Kidney epithelial cell (primary cell): ENCODE measurements around the gene CYTH2. TPM values are rescaled to one million over a fixed set of nuclear protein-coding genes. Genes with fewer than 3 reads are reported as not detected.

Experiments
- DNase-seq: peaks from one replicate; pipeline ENCODE4 v3.0.0-alpha.2; 2010; ENCODE audit warnings: low read depth
- H3K27me3 ChIP-seq: 2 replicates; pipeline ENCODE4 v1.6.0; 2011; ENCODE audit warnings: low read length; ENCODE audit not compliant: control insufficient read depth, insufficient read depth
- H3K36me3 ChIP-seq: 2 replicates; pipeline ENCODE4 v1.5.1; 2011; ENCODE audit warnings: low read length; ENCODE audit not compliant: control insufficient read depth, insufficient read depth
- H3K4me3 ChIP-seq: 2 replicates; pipeline ENCODE4 v1.5.1; 2011; ENCODE audit warnings: low read depth, mild to moderate bottlenecking, control low read depth, low read length
- total RNA-seq: library from RNA; depleted of rRNA; stranded (reverse); fragments of >200 nt; gene quantifications from 2 replicates; pipeline ENCODE4 v1.2.3, GENCODE V29; 2015
- TF ChIP-seq, protein P1 (sequence below): IDR thresholded peaks from 2 replicates; pipeline ENCODE4 v1.5.1; 2011; ENCODE audit warnings: mild to moderate bottlenecking, moderate library complexity, low read length, control low read depth, inconsistent platforms; ENCODE audit not compliant: insufficient read depth, poor library complexity, severe bottlenecking

The CYTH2 gene, protein sequence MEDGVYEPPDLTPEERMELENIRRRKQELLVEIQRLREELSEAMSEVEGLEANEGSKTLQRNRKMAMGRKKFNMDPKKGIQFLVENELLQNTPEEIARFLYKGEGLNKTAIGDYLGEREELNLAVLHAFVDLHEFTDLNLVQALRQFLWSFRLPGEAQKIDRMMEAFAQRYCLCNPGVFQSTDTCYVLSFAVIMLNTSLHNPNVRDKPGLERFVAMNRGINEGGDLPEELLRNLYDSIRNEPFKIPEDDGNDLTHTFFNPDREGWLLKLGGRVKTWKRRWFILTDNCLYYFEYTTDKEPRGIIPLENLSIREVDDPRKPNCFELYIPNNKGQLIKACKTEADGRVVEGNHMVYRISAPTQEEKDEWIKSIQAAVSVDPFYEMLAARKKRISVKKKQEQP
- 73.0 and 77.3 TPM in 2 replicates for total RNA-seq

GRCh38 chr19:48469289-48469881, at the start of gene CYTH2:
TSS of gene CYTH2 (plus strand) at chr19:48469369. CDS start at chr19:48469508, 139 bp downstream.
- DNase-seq, result no peak

DNA sequence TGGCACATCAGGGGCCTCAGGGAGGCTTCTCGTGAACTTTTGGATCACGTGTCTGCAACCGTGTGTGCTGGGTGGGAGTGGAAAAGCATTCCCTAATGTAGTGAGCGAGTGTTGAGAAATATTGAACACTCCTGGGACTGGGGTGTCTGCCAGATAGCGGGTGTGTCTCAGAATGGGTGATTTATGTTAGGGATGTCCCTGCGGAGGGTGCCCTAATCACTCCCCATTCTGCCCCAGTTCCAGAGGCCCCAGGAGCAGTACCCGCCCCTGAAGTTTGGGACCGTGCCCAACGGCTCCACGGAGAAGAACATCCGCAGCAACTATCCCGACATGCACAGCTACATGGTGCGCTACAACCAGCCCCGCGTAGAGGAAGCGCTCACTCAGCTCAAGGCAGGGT, 47.6 kb upstream of the CYTH2 start:
- TF ChIP-seq, protein P1, sequence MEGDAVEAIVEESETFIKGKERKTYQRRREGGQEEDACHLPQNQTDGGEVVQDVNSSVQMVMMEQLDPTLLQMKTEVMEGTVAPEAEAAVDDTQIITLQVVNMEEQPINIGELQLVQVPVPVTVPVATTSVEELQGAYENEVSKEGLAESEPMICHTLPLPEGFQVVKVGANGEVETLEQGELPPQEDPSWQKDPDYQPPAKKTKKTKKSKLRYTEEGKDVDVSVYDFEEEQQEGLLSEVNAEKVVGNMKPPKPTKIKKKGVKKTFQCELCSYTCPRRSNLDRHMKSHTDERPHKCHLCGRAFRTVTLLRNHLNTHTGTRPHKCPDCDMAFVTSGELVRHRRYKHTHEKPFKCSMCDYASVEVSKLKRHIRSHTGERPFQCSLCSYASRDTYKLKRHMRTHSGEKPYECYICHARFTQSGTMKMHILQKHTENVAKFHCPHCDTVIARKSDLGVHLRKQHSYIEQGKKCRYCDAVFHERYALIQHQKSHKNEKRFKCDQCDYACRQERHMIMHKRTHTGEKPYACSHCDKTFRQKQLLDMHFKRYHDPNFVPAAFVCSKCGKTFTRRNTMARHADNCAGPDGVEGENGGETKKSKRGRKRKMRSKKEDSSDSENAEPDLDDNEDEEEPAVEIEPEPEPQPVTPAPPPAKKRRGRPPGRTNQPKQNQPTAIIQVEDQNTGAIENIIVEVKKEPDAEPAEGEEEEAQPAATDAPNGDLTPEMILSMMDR, result no peak
- Histone ChIP-seq H3K4me3 (no peak overlapping the region), H3K36me3 (no peaks in the 10 kb centered on the region), H3K27me3 (no peaks in the 10 kb centered on the region)
- no peak for DNase-seq

More at GRCh38 chr19:48469289-48469881, at the start of gene CYTH2:
- TF ChIP-seq, protein P1, result no peak
- H3K36me3 ChIP-seq, result peaks cover 4% of the 10 kb centered on the region
- H3K27me3 ChIP-seq, result no peaks in the 10 kb centered on the region
- H3K4me3 ChIP-seq, result peak within 1 kb of the TSS; percentile 93

- Histone ChIP-seq H3K36me3 (no peaks in the 10 kb centered on the region), H3K27me3 (no peaks in the 10 kb centered on the region), H3K4me3 (no peak overlapping the region)
- TF ChIP-seq, protein P1, result no peak
- DNase-seq, result no peak
Measured at GRCh38 chr19:48424694-48425219, 44.4 kb upstream of the CYTH2 start.

- Histone ChIP-seq H3K4me3 (no peak overlapping the region), H3K36me3 (no peaks in the 10 kb centered on the region), H3K27me3 (no peaks in the 10 kb centered on the region)
- TF ChIP-seq, protein P1, result no peak
- no peak for DNase-seq
Measured at GRCh38 chr19:48428670-48429069, 40.5 kb upstream of the CYTH2 start.

- DNase-seq, result no peak
- TF ChIP-seq, protein P1, result no peak
- Histone ChIP-seq H3K27me3 (no peaks in the 10 kb centered on the region), H3K36me3 (no peaks in the 10 kb centered on the region), H3K4me3 (no peak overlapping the region)
Measured at GRCh38 chr19:48433337-48433736, 35.8 kb upstream of the CYTH2 start.
